SK-N-SH (cell line): ENCODE data around the gene ME3. TPM values are rescaled to one million over a fixed set of nuclear protein-coding genes. Genes with fewer than 3 reads are reported as not detected.

Experiments used
- CTCF ChIA-PET: fragments of 300-600, 350-600 bp; formaldehyde crosslinking; extraction: SDS; loops from one replicate; lab custom pipeline; 2021; lab: Yijun Ruan, JAX
- POLR2A ChIA-PET: fragments of 350-600 bp; sonication (Branson Sonifier 250); formaldehyde crosslinking; extraction: SDS; loops from one replicate; lab custom pipeline; 2020; ENCODE audit warnings: antibody characterized with exemption, inconsistent platforms; lab: Yijun Ruan, JAX
- DNase-seq: peaks from one replicate; pipeline ENCODE4 v3.0.0; 2012
- H2AFZ ChIP-seq: fragments of 200-600 bp; sonication (generic); 2 replicates; pipeline ENCODE4 v1.8.1; 2016; ENCODE audit warnings: antibody characterized with exemption, mild to moderate bottlenecking, low read depth
- H3F3A ChIP-seq: fragments of 200-600 bp; sonication (generic); replicated peaks from 2 replicates; pipeline ENCODE3; 2016; ENCODE audit warnings: antibody characterized with exemption, mild to moderate bottlenecking; ENCODE audit not compliant: insufficient read depth
- H3K27ac ChIP-seq, 2 experiments: fragments of 200-500 bp in 1 of 2; fragments of 200-600 bp in 1 of 2; sonication (Bioruptor generic) in 1 of 2; sonication (generic), shearing (Covaris generic) in 1 of 2; 2 replicates each; pipeline versions ENCODE4 v1.5.1 to v1.6.1; 2014 to 2016; ENCODE audit warnings: low read depth in 2 of 2, inconsistent platforms in 1 of 2, low read length in 1 of 2, mild to moderate bottlenecking in 1 of 2, mixed read lengths in 1 of 2
- H3K27me3 ChIP-seq: fragments of 200-600 bp; sonication (generic), shearing (Covaris generic); 2 replicates; pipeline ENCODE4 v1.6.1; 2016; ENCODE audit warnings: mixed run types; ENCODE audit not compliant: insufficient read depth
- H3K36me3 ChIP-seq, 2 experiments: fragments of 200-500 bp in 1 of 2; fragments of 200-600 bp in 1 of 2; sonication (Bioruptor generic) in 1 of 2; sonication (generic) in 1 of 2; replicated peaks in 1 of 2; 2 replicates each; pipeline versions ENCODE3 to v1.5.1; 2014 to 2016; ENCODE audit warnings: low read length in 1 of 2, mild to moderate bottlenecking in 1 of 2; ENCODE audit not compliant: insufficient read depth in 2 of 2, control insufficient read depth in 1 of 2
- H3K4me1 ChIP-seq, 2 experiments: fragments of 200-500 bp in 1 of 2; fragments of 200-600 bp in 1 of 2; sonication (Bioruptor generic) in 1 of 2; sonication (generic), shearing (Covaris generic) in 1 of 2; 2 replicates each; pipeline versions ENCODE4 v1.5.1 to v1.6.1; 2014 to 2016; ENCODE audit warnings: low read depth in 1 of 2, low read length in 1 of 2, mixed run types in 1 of 2; ENCODE audit not compliant: insufficient read depth in 2 of 2, control insufficient read depth in 1 of 2
- H3K4me2 ChIP-seq: fragments of 200-600 bp; sonication (generic), shearing (Covaris generic); 2 replicates; pipeline ENCODE4 v1.6.1; 2017; ENCODE audit warnings: mixed run types
- H3K4me3 ChIP-seq, 2 experiments: fragments of 200-500 bp in 1 of 2; fragments of 200-600 bp in 1 of 2; sonication (Bioruptor generic) in 1 of 2; sonication (generic), shearing (Covaris generic) in 1 of 2; 2 replicates each; pipeline versions ENCODE4 v1.5.1 to v1.8.1; 2014 to 2016; ENCODE audit warnings: low read depth in 2 of 2, inconsistent platforms in 1 of 2, low read length in 1 of 2, mild to moderate bottlenecking in 1 of 2, mixed read lengths in 1 of 2, moderate library complexity in 1 of 2
- H3K79me2 ChIP-seq: fragments of 200-600 bp; sonication (generic); 2 replicates; pipeline ENCODE4 v1.8.1; 2017; ENCODE audit warnings: mild to moderate bottlenecking; ENCODE audit not compliant: insufficient read depth
- H3K9ac ChIP-seq: fragments of 200-600 bp; sonication (generic); 2 replicates; pipeline ENCODE4 v1.6.1; 2017; ENCODE audit warnings: mixed run types
- H3K9me2 ChIP-seq: fragments of 200-600 bp; sonication (generic); 2 replicates; pipeline ENCODE4 v1.6.1; 2017; ENCODE audit warnings: mixed run types
- H3K9me3 ChIP-seq: fragments of 200-600 bp; sonication (generic); 2 replicates; pipeline ENCODE4 v1.6.1; 2017; ENCODE audit warnings: mixed run types, mild to moderate bottlenecking, moderate library complexity
- H4K20me1 ChIP-seq: fragments of 200-600 bp; sonication (generic); 2 replicates; pipeline ENCODE4 v1.6.1; 2017; ENCODE audit warnings: mild to moderate bottlenecking, mixed run types; ENCODE audit not compliant: insufficient read depth
- CTCF ChIP-seq: fragments of 200-600 bp; sonication (generic); IDR thresholded peaks from 2 replicates; pipeline ENCODE4 v1.6.1; 2017; ENCODE audit warnings: antibody characterized with exemption, mild to moderate bottlenecking, moderate library complexity
- FOSL2 ChIP-seq: IDR thresholded peaks from 2 replicates; pipeline ENCODE4 v1.4.0; 2012; ENCODE audit warnings: low read depth, mild to moderate bottlenecking, moderate library complexity, borderline replicate concordance
- FOXJ3 ChIP-seq: sonication (generic); formaldehyde crosslinking; IDR thresholded peaks from 2 replicates; pipeline ENCODE4 v1.5.1; 2020; ENCODE audit warnings: mild to moderate bottlenecking, missing genetic modification reagents
- FOXM1 ChIP-seq: IDR thresholded peaks from 2 replicates; pipeline ENCODE4 v1.4.0; 2012; ENCODE audit warnings: low read depth, mild to moderate bottlenecking
- GATA2 ChIP-seq: sonication (generic); formaldehyde crosslinking; IDR thresholded peaks from 2 replicates; pipeline ENCODE4 v1.5.0; 2020; ENCODE audit warnings: mild to moderate bottlenecking, missing genetic modification reagents
- JUND ChIP-seq: IDR thresholded peaks from 2 replicates; pipeline ENCODE4 v1.4.0; 2012
- MEF2A ChIP-seq: IDR thresholded peaks from 2 replicates; pipeline ENCODE4 v1.4.0; 2012; ENCODE audit warnings: low read depth, borderline replicate concordance
- MXI1 ChIP-seq: IDR thresholded peaks from 2 replicates; pipeline ENCODE4 v1.6.1; 2012; ENCODE audit warnings: mild to moderate bottlenecking, low read depth, low read length, improper control_type of control experiment
- NFIC ChIP-seq: IDR thresholded peaks from 2 replicates; pipeline ENCODE4 v1.4.0; 2012; ENCODE audit warnings: borderline replicate concordance
- RAD21 ChIP-seq: IDR thresholded peaks from 2 replicates; pipeline ENCODE4 v1.6.1; 2012; ENCODE audit warnings: mild to moderate bottlenecking, low read length
- RCOR1 ChIP-seq: fragments of 150-350 bp; IDR thresholded peaks from 2 replicates; pipeline ENCODE4 v1.6.1; 2017; ENCODE audit warnings: antibody characterized with exemption, low read length
- REST ChIP-seq: IDR thresholded peaks from 2 replicates; pipeline ENCODE4 v1.6.1; 2012; ENCODE audit warnings: mild to moderate bottlenecking, low read depth, low read length, moderate library complexity
- RXRA ChIP-seq: IDR thresholded peaks from 2 replicates; pipeline ENCODE4 v1.4.0; 2012; ENCODE audit warnings: low read depth, mild to moderate bottlenecking, borderline replicate concordance
- SIN3A ChIP-seq: IDR thresholded peaks from 2 replicates; pipeline ENCODE4 v1.6.1; 2012; ENCODE audit warnings: low read depth, mild to moderate bottlenecking, low read length, moderate library complexity, borderline replicate concordance
- SMC3 ChIP-seq: IDR thresholded peaks from 2 replicates; pipeline ENCODE4 v1.6.1; 2012; ENCODE audit warnings: low read depth, low read length, improper control_type of control experiment
- TAF1 ChIP-seq: IDR thresholded peaks from 2 replicates; pipeline ENCODE4 v1.6.1; 2012; ENCODE audit warnings: low read depth, mild to moderate bottlenecking, low read length, moderate library complexity, borderline replicate concordance
- TCF12 ChIP-seq: IDR thresholded peaks from 2 replicates; pipeline ENCODE4 v1.4.0; 2012
- TEAD4 ChIP-seq: IDR thresholded peaks from 2 replicates; pipeline ENCODE4 v1.4.0; 2012; ENCODE audit warnings: mild to moderate bottlenecking, borderline replicate concordance; ENCODE audit not compliant: insufficient read depth
- WGBS: methylation state at CpG from one replicate; pipeline ENCODE4 v1.1.6; 2017; ENCODE audit warnings: low lambda C conversion rate; 5-methylcytosine and 5-hydroxymethylcytosine counted together
- polyA plus RNA-seq, 3 experiments: library from polyadenylated mRNA; depleted of rRNA; stranded (reverse); fragments of >200 nt; gene quantifications; 2 replicates each; pipeline ENCODE4 v1.2.3, GENCODE V29; 2012
- TF ChIP-seq, protein P1 (sequence below): IDR thresholded peaks from 2 replicates; pipeline ENCODE4 v1.4.0; 2012; ENCODE audit warnings: low read depth
- TF ChIP-seq, protein P2 (sequence below): IDR thresholded peaks from 2 replicates; pipeline ENCODE4; 2012

Gene ME3
- polyA plus RNA-seq, 1 of the 3 experiments (the other 2 are of a cell fraction): 22.0 TPM

DNA sequence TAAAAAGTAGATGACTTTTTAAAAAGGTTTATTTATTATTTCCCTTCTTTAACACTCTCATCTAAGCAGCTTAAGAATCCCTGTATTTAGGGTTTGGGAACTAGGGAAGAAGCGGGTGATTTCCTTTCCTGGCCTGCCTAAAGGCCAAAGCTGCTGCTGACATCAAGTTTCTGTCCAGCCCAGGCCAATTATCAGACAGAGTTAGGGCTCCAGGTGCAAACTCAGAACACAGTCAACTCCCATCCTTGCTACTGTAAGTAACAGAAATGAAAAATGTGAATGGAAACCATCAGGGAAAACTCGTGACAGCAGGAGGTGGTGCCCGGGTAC, 188.8 kb downstream of the ME3 start:
- H3F3A ChIP-seq: peaks cover 32% of the 10 kb centered on the region
- DNase-seq: no peak
- H3K4me3 ChIP-seq: no peak overlapping the region
- peak overlapping the region; percentile 57 for H3K4me2 ChIP-seq
- no peaks in the 10 kb centered on the region for H3K79me2 ChIP-seq
- peaks cover 0 to 15% of the 10 kb centered on the region in 2 experiments; a peak in 3 of 4 replicates for H3K4me1 ChIP-seq
- H3K9me3 ChIP-seq: no peaks in the 10 kb centered on the region
- H4K20me1 ChIP-seq: no peaks in the 10 kb centered on the region
- no peaks in the 10 kb centered on the region for H3K9me2 ChIP-seq
- POLR2A ChIA-PET: no interaction called here
- 60% methylated on average over 3 of the region's 3 CpGs for WGBS
- TF ChIP-seq RXRA: no peak
- TF ChIP-seq TCF12: no peak
- TF ChIP-seq RCOR1: no peak
- no peak for TF ChIP-seq SMC3
- TF ChIP-seq SIN3A: no peak
- no peak for TF ChIP-seq REST
- TF ChIP-seq, protein P1, sequence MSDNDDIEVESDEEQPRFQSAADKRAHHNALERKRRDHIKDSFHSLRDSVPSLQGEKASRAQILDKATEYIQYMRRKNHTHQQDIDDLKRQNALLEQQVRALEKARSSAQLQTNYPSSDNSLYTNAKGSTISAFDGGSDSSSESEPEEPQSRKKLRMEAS: no peak
- no peak for TF ChIP-seq TEAD4
- no peak for TF ChIP-seq MXI1
- no peak for TF ChIP-seq GATA2 (CRISPR knock-in tag)
- no peak for TF ChIP-seq TAF1
- TF ChIP-seq JUND: no peak
- no peak for TF ChIP-seq RAD21
- TF ChIP-seq FOSL2: no peak
- TF ChIP-seq, all 33 proteins: peak for 0
- peak overlapping the region; percentile 62; the same call in 1 of the 2 replicates for H3K9ac ChIP-seq
- H2AFZ ChIP-seq: no peak overlapping the region
- no peaks in the 10 kb centered on the region for H3K36me3 ChIP-seq
- peak overlapping the region; percentile 20 to 88; a peak in 3 of 4 replicates for H3K27ac ChIP-seq
- no peaks in the 10 kb centered on the region for H3K27me3 ChIP-seq
- CTCF ChIA-PET: interaction anchor here (0.7 kb wide), 1 partner anchor 28 kb away, joined by 4 read pairs; no protein-coding TSS in a partner anchor

DNA sequence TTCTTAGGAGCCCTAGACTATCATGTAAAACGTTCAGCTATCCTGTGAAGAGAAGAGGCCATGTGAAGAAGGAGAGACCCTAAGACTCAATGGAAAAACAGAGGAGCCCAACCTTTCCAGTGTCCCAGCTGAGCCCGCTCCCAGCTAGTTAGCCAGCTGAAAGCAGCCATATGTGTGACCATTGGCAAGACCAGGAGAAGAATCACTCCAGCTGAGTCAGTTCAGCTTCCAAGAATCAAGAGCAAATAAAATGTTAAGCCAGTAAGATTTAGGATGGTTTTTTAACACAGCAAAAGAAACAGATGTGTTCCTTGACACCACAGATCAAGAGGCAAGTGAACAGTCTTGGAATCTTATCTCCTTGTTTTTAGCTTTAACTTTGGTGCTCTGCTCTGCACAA, 189.7 kb downstream of the ME3 start:
- Histone ChIP-seq H3K27me3 (no peaks in the 10 kb centered on the region), H4K20me1 (no peaks in the 10 kb centered on the region), H3K9ac (no peak overlapping the region), H3K27ac (peak overlapping the region in 1 of 2 experiments; percentile 88; a peak in 1 of 4 replicates), H3K9me3 (no peaks in the 10 kb centered on the region), H3F3A (peaks cover 33% of the 10 kb centered on the region), H2AFZ (no peak overlapping the region), H3K79me2 (no peaks in the 10 kb centered on the region), H3K4me1 (peaks cover 0 to 15% of the 10 kb centered on the region in 2 experiments; a peak in 3 of 4 replicates), H3K9me2 (no peaks in the 10 kb centered on the region), H3K36me3 (peaks cover 0 to 2% of the 10 kb centered on the region in 2 experiments), H3K4me3 (no peak overlapping the region), H3K4me2 (no peak overlapping the region)
- POLR2A ChIA-PET: no interaction called here
- 85% methylated on average over 2 of the region's 2 CpGs for WGBS
- DNase-seq: no peak
- CTCF ChIA-PET: no interaction called here
- TF ChIP-seq NFIC (no peak), FOXJ3 (CRISPR knock-in tag) (no peak), CTCF (no peak), FOSL2 (no peak), GATA2 (CRISPR knock-in tag) (no peak), FOXM1 (no peak), RCOR1 (no peak), MEF2A (no peak)
- TF ChIP-seq, protein P2, sequence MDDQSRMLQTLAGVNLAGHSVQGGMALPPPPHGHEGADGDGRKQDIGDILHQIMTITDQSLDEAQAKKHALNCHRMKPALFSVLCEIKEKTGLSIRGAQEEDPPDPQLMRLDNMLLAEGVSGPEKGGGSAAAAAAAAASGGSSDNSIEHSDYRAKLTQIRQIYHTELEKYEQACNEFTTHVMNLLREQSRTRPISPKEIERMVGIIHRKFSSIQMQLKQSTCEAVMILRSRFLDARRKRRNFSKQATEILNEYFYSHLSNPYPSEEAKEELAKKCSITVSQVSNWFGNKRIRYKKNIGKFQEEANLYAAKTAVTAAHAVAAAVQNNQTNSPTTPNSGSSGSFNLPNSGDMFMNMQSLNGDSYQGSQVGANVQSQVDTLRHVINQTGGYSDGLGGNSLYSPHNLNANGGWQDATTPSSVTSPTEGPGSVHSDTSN: no peak
